CD4-positive, CD25-positive, alpha-beta regulatory T cell (primary cell): ENCODE results near the gene DLG2. TPM values are rescaled to one million over a fixed set of nuclear protein-coding genes. Genes with fewer than 3 reads are reported as not detected.

Experiments
- ATAC-seq, 2 donors: fragments of 150-1000 bp; cut with Tn5 transposase; one replicate each; pipeline ENCODE4 v1.10.0; 2021; ENCODE audit warnings: low read depth in 2 of 2, moderate number of reproducible peaks in 2 of 2, moderate library complexity in 1 of 2
- DNase-seq, 3 donors: peaks; one replicate each; pipeline versions ENCODE4 v3.0.0 to v3.0.0-alpha.2; 2012 to 2022; ENCODE audit warnings: mixed read lengths in 1 of 3
- H3K27ac ChIP-seq: one replicate; pipeline ENCODE4 v1.7.0; 2013; ENCODE audit warnings: mild to moderate bottlenecking, low read length; ENCODE audit not compliant: insufficient read depth, poor library complexity, severe bottlenecking
- H3K27me3 ChIP-seq: one replicate; pipeline ENCODE4 v1.7.0; 2013; ENCODE audit warnings: low read length; ENCODE audit not compliant: control insufficient read depth, insufficient read depth
- H3K36me3 ChIP-seq: one replicate; pipeline ENCODE4 v1.7.0; 2013; ENCODE audit warnings: mild to moderate bottlenecking, low read length, moderate library complexity; ENCODE audit not compliant: control insufficient read depth, insufficient read depth
- H3K4me1 ChIP-seq: 2 replicates; pipeline ENCODE4 v1.7.0; 2013; ENCODE audit warnings: mild to moderate bottlenecking, low read length; ENCODE audit not compliant: insufficient read depth, control insufficient read depth, poor library complexity, severe bottlenecking
- H3K4me3 ChIP-seq: one replicate; pipeline ENCODE4 v1.7.0; 2013; ENCODE audit warnings: low read depth, mild to moderate bottlenecking, low read length, moderate library complexity
- H3K9me3 ChIP-seq, 2 experiments: 1 replicate in 1 of 2; 2 replicates in 1 of 2; pipeline ENCODE4 v1.7.0; 2013; ENCODE audit warnings: low read length in 2 of 2, mild to moderate bottlenecking in 1 of 2, moderate library complexity in 1 of 2; ENCODE audit not compliant: control insufficient read depth in 2 of 2
- H3K27ac Mint-ChIP-seq, 3 donors: one replicate each; pipeline ENCODE4 v1.8.0; 2020 to 2022; ENCODE audit warnings: mild to moderate bottlenecking in 3 of 3, mixed read lengths in 3 of 3, moderate library complexity in 2 of 3
- H3K27me3 Mint-ChIP-seq: one replicate; pipeline ENCODE4 v1.8.0; 2022; ENCODE audit warnings: mild to moderate bottlenecking, mixed read lengths
- H3K36me3 Mint-ChIP-seq: one replicate; pipeline ENCODE4 v1.8.0; 2020; ENCODE audit warnings: mixed read lengths
- H3K4me1 Mint-ChIP-seq, 4 donors: one replicate each; pipeline ENCODE4 v1.8.0; 2020 to 2022; ENCODE audit warnings: mixed read lengths in 4 of 4, mild to moderate bottlenecking in 1 of 4
- H3K4me3 Mint-ChIP-seq, 4 donors: one replicate each; pipeline ENCODE4 v1.8.0; 2020 to 2022; ENCODE audit warnings: mild to moderate bottlenecking in 4 of 4, mixed read lengths in 4 of 4, moderate library complexity in 3 of 4
- H3K9me3 Mint-ChIP-seq, 7 donors: one replicate each; pipeline ENCODE4 v1.8.0; 2020 to 2022; ENCODE audit warnings: mixed read lengths in 7 of 7, mild to moderate bottlenecking in 3 of 7, moderate library complexity in 2 of 7
- polyA plus RNA-seq, 4 donors: library from polyadenylated mRNA; unstranded; fragments of 300-500 nt; fragmentation: Illumina TruSeq; gene quantifications; one replicate each; pipeline ENCODE4 v1.2.3, GENCODE V29; 2021
- total RNA-seq: library from RNA; stranded (reverse); gene quantifications from one replicate; pipeline ENCODE4 v1.2.3, GENCODE V29; 2022

Gene DLG2
- total and polyA plus RNA-seq, 5 donors from 2014 or later: 0.26 to 2.0 (median 0.94) TPM

DNA sequence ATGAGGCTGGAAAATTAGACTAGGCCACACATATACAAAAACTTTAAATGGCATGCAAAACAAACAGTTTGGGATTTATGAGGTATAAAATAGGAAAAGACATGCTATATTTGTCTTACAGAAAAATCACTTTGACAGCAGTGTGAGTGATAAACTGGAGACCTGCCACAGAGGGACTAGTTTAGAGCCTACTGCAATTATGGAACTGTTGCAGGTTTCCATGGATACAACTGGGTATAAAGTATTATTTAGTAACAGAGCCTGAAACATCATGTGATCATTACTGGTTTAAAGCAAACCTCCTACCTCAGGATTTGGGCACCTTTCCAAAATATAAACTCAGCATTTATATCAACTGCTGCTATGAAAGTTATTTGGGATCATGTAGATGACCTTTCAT is 1032.5 kb downstream of the DLG2 start:
- H3K4me1 Mint-ChIP-seq: no peaks in the 10 kb centered on the region
- no peaks in the 10 kb centered on the region for H3K4me1 ChIP-seq
- ATAC-seq (no peak), DNase-seq (no peak)
- no peak overlapping the region for H3K4me3 ChIP-seq
- peaks cover 0 to 29% (median 6%) of the 10 kb centered on the region in 7 donors for H3K9me3 Mint-ChIP-seq
- no peaks in the 10 kb centered on the region for H3K27me3 Mint-ChIP-seq
- no peaks in the 10 kb centered on the region for H3K9me3 ChIP-seq
- no peaks in the 10 kb centered on the region for H3K36me3 ChIP-seq
- no peak overlapping the region for H3K4me3 Mint-ChIP-seq
- no peaks in the 10 kb centered on the region for H3K36me3 Mint-ChIP-seq
- no peak overlapping the region for H3K27ac Mint-ChIP-seq
- no peak overlapping the region for H3K27ac ChIP-seq
- H3K27me3 ChIP-seq: no peaks in the 10 kb centered on the region

GRCh38 chr11:84590106-84590505 is 1037.0 kb downstream of the DLG2 start:
- H3K4me3 Mint-ChIP-seq: no peak overlapping the region

GRCh38 chr11:84588131-84588829 is 1038.9 kb downstream of the DLG2 start:
- H3K27me3 Mint-ChIP-seq: no peaks in the 10 kb centered on the region
- H3K4me3 Mint-ChIP-seq: no peak overlapping the region
- DNase-seq (no peak), ATAC-seq (no peak)
- no peak overlapping the region for H3K27ac Mint-ChIP-seq
- peaks cover 0 to 13% (median 6%) of the 10 kb centered on the region in 7 donors for H3K9me3 Mint-ChIP-seq
- H3K4me1 Mint-ChIP-seq: no peaks in the 10 kb centered on the region
- H3K27ac ChIP-seq: no peak overlapping the region
- peaks cover 0 to 4% of the 10 kb centered on the region in 2 experiments for H3K9me3 ChIP-seq
- H3K27me3 ChIP-seq: no peaks in the 10 kb centered on the region
- H3K36me3 Mint-ChIP-seq: no peaks in the 10 kb centered on the region
- H3K36me3 ChIP-seq: no peaks in the 10 kb centered on the region
- H3K4me3 ChIP-seq: no peak overlapping the region
- H3K4me1 ChIP-seq: no peaks in the 10 kb centered on the region

More at GRCh38 chr11:84590106-84590505, 1037.0 kb downstream of the DLG2 start:
- Mint-ChIP-seq H3K36me3 (no peaks in the 10 kb centered on the region), H3K27ac (no peak overlapping the region), H3K27me3 (no peaks in the 10 kb centered on the region), H3K4me1 (no peaks in the 10 kb centered on the region), H3K9me3 (peaks cover 0 to 18% (median 6%) of the 10 kb centered on the region in 7 donors)
- H3K27ac ChIP-seq: no peak overlapping the region
- no peaks in the 10 kb centered on the region for H3K36me3 ChIP-seq
- H3K4me3 ChIP-seq: no peak overlapping the region
- ATAC-seq (no peak), DNase-seq (no peak)
- H3K4me1 ChIP-seq: no peaks in the 10 kb centered on the region
- no peaks in the 10 kb centered on the region for H3K27me3 ChIP-seq
- peaks cover 0 to 4% of the 10 kb centered on the region in 2 experiments for H3K9me3 ChIP-seq

GRCh38 chr11:84583106-84583505 is 1044.0 kb downstream of the DLG2 start:
- Histone ChIP-seq H3K4me3 (no peak overlapping the region), H3K27me3 (no peaks in the 10 kb centered on the region), H3K4me1 (no peaks in the 10 kb centered on the region), H3K36me3 (no peaks in the 10 kb centered on the region), H3K27ac (no peak overlapping the region), H3K9me3 (peaks cover 0 to 2% of the 10 kb centered on the region in 2 experiments)
- DNase-seq: no peak
- no peaks in the 10 kb centered on the region for H3K36me3 Mint-ChIP-seq
- H3K4me1 Mint-ChIP-seq: no peaks in the 10 kb centered on the region
- H3K4me3 Mint-ChIP-seq: no peak overlapping the region
- no peak for ATAC-seq
- H3K27ac Mint-ChIP-seq: no peak overlapping the region
- H3K27me3 Mint-ChIP-seq: no peaks in the 10 kb centered on the region
- peaks cover 0 to 6% (median 0%) of the 10 kb centered on the region in 7 donors for H3K9me3 Mint-ChIP-seq

- H3K9me3 ChIP-seq: no peaks in the 10 kb centered on the region
- no peaks in the 10 kb centered on the region for H3K27me3 ChIP-seq
- Mint-ChIP-seq H3K27ac (no peak overlapping the region), H3K4me3 (no peak overlapping the region), H3K9me3 (peaks cover 0 to 7% (median 2%) of the 10 kb centered on the region in 7 donors), H3K4me1 (no peaks in the 10 kb centered on the region), H3K27me3 (no peaks in the 10 kb centered on the region), H3K36me3 (no peaks in the 10 kb centered on the region)
- H3K4me1 ChIP-seq: no peaks in the 10 kb centered on the region
- no peak overlapping the region for H3K27ac ChIP-seq
- ATAC-seq (no peak), DNase-seq (no peak)
- no peaks in the 10 kb centered on the region for H3K36me3 ChIP-seq
- H3K4me3 ChIP-seq: no peak overlapping the region
Measured at GRCh38 chr11:84581083-84581482, 1046.1 kb downstream of the DLG2 start.

GRCh38 chr11:84580428-84580827 is 1046.7 kb downstream of the DLG2 start:
- Mint-ChIP-seq H3K4me3 (no peak overlapping the region), H3K9me3 (peaks cover 0 to 7% (median 2%) of the 10 kb centered on the region in 7 donors)

GRCh38 chr11:84573868-84574267 is 1053.3 kb downstream of the DLG2 start:
- H3K9me3 ChIP-seq: peaks cover 0 to 7% of the 10 kb centered on the region in 2 experiments
- DNase-seq (no peak), ATAC-seq (no peak)
- no peaks in the 10 kb centered on the region for H3K27me3 Mint-ChIP-seq
- H3K4me1 Mint-ChIP-seq: no peaks in the 10 kb centered on the region
- H3K27me3 ChIP-seq: no peaks in the 10 kb centered on the region
- H3K36me3 Mint-ChIP-seq: no peaks in the 10 kb centered on the region
- H3K4me3 Mint-ChIP-seq: no peak overlapping the region
- no peaks in the 10 kb centered on the region for H3K36me3 ChIP-seq
- H3K27ac ChIP-seq: no peak overlapping the region
- no peak overlapping the region for H3K4me3 ChIP-seq
- H3K27ac Mint-ChIP-seq: no peak overlapping the region
- peaks cover 3 to 15% (median 8%) of the 10 kb centered on the region in 7 donors for H3K9me3 Mint-ChIP-seq
- H3K4me1 ChIP-seq: no peaks in the 10 kb centered on the region

More at GRCh38 chr11:84580428-84580827, 1046.7 kb downstream of the DLG2 start:
- no peaks in the 10 kb centered on the region for H3K36me3 Mint-ChIP-seq
- no peaks in the 10 kb centered on the region for H3K27me3 Mint-ChIP-seq
- DNase-seq: no peak
- Histone ChIP-seq H3K4me1 (no peaks in the 10 kb centered on the region), H3K36me3 (no peaks in the 10 kb centered on the region), H3K27me3 (no peaks in the 10 kb centered on the region), H3K9me3 (no peaks in the 10 kb centered on the region), H3K27ac (no peak overlapping the region), H3K4me3 (no peak overlapping the region)
- H3K4me1 Mint-ChIP-seq: no peaks in the 10 kb centered on the region
- no peak for ATAC-seq
- no peak overlapping the region for H3K27ac Mint-ChIP-seq

DNA sequence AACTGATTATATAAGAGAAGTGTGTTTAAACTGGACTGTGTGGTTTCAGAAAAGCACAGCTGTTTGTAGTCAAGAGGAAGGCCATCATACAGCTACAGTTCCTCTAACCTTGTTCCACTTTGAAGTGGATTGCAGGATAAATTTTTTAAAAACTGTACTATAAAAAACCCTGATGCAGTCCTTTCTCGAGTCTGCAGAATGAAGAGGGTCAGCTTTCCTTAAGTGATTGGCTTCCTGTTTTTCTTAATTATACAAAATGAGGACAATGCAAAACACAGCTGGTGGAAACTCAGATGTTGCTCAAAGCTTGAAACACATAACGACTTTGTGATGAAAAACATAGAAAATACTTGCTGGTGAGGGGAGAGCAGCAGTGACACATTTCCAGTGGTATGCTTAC is 1060.5 kb downstream of the DLG2 start:
- no peaks in the 10 kb centered on the region for H3K27me3 Mint-ChIP-seq
- ATAC-seq: no peak

More for the DNA sequence above, 1060.5 kb downstream of the DLG2 start:
- H3K36me3 ChIP-seq: no peaks in the 10 kb centered on the region
- Mint-ChIP-seq H3K9me3 (peaks cover 0 to 16% (median 5%) of the 10 kb centered on the region in 7 donors), H3K4me3 (no peak overlapping the region), H3K36me3 (no peaks in the 10 kb centered on the region), H3K27ac (no peak overlapping the region), H3K4me1 (no peaks in the 10 kb centered on the region)
- H3K4me3 ChIP-seq: no peak overlapping the region
- no peaks in the 10 kb centered on the region for H3K4me1 ChIP-seq
- no peak overlapping the region for H3K27ac ChIP-seq
- no peaks in the 10 kb centered on the region for H3K27me3 ChIP-seq
- no peak for DNase-seq
- H3K9me3 ChIP-seq: peaks cover 0 to 8% of the 10 kb centered on the region in 2 experiments
